Left renal pelvis (tissue), 4 donors: Measurements from ENCODE around the gene RAB27A. TPM values are rescaled to one million over a fixed set of nuclear protein-coding genes. Genes with fewer than 3 reads are reported as not detected.
"Not testable (repeated sequence)": the region's sequence is repeated elsewhere in the genome, so short reads cannot be mapped to it uniquely, and the experiment has no call there.

Experiments used
- DNase-seq, 4 donors: peaks; one replicate each; pipeline ENCODE4 v3.0.0-alpha.2; 2013; ENCODE audit warnings: low read depth in 4 of 4, low spot score in 3 of 4
- polyA plus RNA-seq, 4 donors: library from polyadenylated mRNA; unstranded; fragments of 120-200 nt; gene quantifications; one replicate each; pipeline ENCODE4 v1.2.1, GENCODE V29; 2013; ENCODE audit not compliant: insufficient read length in 4 of 4

Gene RAB27A
- polyA plus RNA-seq, 4 donors: 16.7 to 20.7 (median 19.1) TPM

DNA sequence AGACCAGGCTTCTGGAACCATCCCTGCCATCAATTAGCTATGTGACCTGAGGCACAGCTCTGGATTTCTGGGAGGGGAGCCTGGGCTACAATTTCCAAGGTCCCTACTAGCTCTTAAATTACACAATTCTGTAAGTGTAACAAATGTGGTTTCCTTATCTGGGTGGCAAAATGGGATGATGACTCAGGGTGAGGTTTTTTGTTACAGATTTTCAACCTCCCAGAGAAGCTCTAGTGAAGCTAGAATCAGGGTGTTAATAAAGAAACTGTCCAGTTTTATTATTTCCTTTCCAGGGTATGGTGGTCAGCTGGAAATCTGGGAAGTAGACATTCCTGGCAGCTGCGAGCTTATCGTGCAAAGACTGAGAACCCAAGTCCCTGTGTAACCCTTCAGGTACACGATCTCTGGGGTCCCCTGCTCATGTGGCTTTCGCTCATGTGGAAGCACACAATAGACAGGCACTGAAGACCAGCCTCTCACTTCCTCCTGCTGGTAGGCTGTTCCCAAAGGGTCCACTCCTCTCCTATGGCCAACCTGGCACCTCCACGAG, 7.3 kb downstream of the RAB27A start:
- no peak for DNase-seq

DNA sequence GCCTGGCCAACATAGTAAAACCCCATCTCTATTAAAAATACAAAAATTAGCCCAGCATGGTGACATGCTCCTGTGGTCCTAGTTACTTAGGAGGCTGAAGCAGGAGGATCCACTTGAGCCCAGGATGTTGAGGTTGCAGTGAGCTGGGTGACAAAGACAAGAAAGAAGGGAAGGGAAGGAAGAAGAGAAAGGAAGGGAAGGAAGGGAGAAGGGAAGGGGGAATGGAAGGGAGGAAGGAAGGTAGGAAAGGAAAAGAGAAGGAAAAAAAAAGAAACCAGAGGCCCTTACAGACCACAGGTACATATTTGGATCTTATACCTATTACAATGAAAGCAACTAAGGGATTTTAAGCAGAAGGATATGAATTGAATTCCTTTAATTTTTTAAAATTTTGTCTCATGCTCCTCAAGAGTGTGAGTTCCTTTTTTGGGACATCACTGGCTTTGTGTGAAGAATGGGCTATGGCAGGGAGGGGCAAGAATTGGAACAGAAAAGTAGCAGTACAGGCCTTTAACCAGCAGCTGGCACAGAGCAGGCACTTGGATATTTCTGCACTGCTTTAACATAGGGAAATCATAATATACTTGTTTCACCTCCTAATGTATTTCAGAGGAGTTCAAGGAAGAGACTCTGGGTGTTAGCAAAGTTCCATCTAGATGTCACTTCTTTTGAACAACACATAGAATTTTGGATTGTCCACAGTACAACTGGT, 7.9 kb downstream of the RAB27A start:
- DNase-seq: no peak

DNA sequence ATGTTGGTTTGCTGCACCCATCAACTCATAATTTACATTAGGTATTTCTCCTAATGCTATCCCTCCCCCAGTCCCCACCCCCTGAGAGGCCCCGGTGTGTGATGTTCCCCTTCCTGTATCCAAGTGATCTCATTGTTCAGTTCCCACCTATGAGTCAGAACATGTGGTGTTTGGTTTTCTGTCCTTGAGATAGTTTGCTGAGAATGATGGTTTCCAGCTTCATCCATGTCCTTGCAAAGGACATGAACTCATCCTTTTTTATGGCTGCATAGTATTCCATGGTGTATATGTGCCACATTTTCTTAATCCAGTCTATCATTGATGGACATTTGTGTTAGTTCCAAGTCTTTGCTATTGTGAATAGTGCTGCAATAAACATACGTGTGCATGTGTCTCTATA, 9.0 kb downstream of the RAB27A start:
- not testable (repeated sequence) for DNase-seq

DNA sequence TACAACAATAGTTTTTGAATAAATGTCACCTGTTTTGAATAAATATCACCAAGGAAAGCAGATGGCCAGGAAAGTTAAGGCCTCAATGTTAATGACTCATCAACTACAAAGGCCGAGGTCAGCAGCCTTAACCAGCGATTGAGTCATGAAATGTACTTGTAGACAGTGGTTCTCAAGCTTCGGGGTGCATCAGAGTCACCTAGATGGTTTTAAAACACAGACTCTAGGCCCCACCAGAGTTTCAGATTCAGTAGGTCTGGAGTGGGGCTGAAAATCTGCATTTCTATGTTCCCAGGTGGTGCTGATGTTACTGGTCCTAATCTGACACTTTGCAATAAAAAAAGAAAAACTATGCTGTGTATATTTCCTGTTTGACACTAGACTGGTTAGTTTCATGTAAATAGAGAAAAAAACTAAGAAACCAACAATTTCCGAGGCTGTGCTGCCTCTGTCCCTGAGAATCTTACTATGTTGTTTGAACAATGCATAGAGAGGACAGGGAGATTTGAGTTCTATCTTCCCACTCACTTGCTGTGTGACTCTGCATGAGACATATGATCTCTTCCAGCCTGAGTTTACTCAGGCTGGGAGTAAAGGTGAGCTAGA, 9.8 kb downstream of the RAB27A start:
- DNase-seq: no peak

DNA sequence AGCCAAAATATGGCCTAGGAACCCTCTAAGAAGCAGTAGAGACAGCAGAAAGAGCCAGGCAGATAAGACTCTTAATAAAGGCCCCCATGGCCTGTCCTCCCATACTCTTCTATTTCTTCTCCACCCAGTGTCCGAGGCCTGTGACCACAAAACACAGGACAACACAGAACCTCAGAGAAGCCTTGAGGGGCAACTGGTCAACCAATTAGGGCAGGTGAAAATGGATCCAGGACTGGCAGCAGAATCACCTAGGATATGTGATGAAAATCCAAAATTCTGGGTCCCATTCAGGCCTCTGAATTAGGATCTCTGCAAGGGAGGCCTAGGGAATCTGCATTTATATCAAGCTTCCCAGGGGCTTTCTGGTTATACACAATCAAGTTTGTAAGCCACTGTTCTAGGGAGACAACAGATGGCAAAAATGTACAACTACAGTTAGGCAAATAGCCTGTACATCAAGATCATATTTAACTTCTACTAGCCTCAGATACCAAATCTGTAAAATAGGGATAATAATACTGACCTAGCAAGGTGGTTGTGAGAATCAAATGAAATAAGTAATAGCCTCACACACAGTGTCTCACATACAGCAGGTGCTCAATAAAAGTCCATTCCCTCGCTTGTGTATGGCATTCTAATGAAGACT, 10.4 kb downstream of the RAB27A start:
- DNase-seq: no peak

DNA sequence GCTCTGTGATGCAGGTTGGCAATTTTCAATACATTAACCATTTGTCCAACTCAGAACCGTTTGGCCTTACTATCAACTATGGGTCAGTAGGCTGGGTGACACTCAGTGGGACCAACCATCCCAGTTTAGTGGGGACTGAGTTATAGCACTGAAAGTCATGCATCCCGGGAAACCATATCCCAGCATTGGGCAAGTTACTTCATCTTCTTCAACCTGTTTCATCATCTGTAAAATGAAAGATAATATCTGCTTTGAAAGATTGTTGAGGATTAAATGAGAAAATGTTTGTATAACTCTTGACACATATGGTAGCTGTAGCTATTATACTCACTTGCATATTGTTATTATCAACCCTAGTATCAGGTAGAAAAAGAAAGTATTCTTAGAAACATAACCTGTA, 11.9 kb downstream of the RAB27A start:
- no peak for DNase-seq

DNA sequence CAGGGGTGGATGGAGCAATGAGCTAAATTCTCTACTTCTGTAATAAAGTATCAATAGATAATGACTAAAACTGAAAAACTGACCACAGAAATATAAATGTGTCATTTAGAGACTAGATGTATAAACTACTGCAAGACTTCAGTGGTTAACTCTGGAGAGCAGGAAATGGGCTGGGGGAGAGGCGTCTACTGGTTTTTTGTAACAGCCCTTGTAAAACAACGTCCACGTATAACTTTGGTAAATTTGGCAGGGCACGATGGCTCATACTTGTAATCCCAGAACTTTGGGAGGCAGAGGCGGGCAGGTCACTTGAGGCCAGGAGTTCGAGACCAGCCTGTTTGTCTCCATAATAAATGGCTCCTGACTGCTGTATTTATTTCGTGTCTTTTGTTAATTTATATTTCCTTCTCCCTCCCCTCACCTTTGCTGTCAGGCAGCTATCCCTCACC, 12.5 kb downstream of the RAB27A start:
- no peak for DNase-seq

DNA sequence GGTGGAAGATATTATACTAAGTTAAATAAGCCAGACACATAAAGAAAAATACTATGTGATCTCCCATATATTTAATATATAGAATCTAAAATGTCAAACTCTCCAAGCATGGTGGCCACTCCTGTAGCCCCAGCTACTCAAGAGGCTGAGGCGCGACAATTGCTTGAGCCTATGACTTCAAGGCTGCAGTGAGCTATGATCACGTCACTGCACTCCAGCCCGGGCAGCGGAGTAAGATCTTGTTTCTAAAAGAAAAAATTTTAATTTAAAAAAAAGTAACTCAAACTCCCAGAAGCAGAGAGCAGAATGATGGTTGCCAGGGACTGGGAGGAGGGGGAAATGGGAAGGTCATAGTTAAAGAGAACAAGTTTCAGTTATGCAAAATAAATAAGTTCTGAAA, 13.3 kb downstream of the RAB27A start:
- no peak for DNase-seq

DNA sequence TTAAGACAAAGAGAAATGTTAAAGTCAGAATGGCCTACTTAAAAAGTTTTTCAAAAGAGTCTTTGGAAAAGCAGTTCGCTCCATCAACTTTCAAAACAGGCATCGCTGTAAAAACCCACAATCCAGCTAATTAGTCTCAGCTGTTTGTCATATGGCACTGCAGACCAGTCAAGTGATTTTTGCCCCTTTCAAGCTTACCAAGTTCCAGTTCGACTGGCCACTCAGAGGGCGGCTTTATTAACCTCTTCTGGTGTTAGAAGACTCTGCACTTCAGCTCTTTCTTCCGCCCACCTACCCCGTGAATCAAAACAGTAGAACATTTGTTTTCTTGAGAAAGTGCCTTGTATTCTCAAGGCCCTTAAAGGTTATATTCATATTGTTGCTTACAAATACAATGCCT, 19.3 kb downstream of the RAB27A start:
- no peak for DNase-seq

DNA sequence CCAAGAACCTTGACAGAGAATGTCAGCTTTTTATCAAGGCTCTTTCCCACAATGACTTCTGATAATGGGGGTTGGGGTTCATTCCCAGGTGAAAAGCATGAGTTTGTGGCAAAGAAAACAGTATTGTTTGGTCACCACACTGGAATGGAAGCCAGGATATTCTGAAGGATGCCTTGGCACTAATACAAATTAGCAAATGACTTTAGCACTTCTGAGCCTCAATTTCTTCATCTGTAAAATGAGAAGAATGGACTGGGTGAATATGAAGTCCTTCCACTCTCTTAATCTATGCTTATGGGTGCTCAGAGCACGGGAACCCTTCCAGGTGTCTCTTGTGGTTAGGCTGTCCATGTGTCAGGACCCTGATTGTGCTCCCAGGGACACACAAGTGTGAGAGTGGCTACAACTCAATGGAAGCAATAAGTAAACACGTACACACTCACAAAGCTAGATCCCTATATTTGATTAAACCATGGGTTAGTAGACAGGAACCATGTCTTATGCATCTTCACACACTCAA, 21.4 kb downstream of the RAB27A start:
- DNase-seq: no peak

DNA sequence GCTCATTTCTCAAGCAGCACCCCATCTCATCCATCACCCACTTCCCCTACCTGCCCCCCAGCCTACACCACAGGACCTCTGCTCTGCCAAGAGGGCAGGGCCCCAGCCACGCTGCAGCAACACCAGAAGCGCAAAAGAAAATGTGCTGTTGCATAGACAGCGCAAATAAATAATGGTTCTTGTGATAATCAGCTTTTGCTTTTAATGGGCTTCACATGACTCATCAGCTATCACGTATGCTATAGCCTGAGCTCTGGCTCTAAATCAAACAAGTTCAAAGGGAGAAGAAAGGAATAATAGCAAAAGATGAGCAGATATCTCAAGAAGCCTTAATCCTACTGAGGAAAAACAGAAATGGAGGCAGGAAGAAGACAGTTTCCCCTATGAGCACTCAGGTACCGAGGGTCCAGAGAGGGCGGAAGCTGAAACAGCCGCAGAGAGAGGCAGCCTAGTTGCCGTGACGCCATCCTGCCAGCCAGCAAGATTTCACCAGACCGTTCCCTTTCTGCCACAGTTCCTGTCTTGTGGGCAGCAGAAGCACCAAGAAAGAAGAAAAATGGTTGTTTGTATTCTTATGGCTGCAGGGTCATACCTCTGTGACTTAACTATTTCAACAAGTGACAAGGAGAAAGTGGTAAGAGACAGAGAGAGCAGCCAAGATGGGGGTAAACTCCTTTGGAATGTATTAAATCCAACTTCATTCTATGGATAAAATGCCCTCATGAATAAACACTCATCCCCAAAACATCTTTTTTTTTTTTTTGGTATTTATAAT, 22.0 kb downstream of the RAB27A start:
- no peak for DNase-seq

DNA sequence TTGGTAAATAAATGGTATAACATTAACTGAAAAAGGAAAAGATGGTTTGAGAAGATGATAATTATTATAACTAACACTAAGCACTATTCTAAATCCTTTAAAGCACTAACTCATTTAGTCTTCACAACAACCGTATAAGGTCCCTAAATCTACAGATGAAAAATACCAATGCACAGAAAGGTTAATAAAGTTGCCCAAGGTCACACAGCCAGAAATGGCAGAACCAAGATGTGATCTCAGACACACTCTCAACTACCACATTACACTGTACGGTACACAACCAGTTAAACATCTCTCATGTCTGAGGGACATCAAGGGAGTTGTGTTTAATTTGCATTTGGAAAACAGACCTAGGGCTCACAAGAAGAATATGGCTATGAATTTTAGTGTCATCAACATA, 23.1 kb downstream of the RAB27A start:
- DNase-seq: no peak

DNA sequence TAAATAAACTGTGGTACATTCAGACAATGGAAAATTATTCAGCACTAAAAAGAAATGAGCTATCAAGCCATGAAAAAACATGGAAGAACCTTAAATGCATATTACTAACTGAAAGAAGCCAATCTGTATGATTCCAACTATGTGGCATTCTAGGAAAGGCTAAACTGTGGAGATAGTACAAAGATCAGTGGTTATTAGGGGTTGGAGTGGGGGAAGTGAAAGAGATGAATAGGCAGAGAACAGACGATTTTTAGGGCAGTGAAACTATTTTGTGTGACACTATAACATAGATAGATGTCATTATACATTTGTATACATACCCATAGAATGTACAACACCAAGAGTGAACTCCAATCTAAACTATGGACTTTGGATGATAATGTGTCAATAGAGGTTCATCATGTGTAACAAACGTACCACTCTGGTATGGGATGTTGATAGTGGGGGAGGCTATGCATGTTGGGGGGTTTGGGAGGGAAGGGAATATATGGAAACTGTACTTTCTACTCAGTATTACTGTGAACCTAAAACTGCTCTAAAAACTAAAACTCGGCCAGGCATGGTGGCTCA, 29.0 kb downstream of the RAB27A start:
- no peak for DNase-seq

DNA sequence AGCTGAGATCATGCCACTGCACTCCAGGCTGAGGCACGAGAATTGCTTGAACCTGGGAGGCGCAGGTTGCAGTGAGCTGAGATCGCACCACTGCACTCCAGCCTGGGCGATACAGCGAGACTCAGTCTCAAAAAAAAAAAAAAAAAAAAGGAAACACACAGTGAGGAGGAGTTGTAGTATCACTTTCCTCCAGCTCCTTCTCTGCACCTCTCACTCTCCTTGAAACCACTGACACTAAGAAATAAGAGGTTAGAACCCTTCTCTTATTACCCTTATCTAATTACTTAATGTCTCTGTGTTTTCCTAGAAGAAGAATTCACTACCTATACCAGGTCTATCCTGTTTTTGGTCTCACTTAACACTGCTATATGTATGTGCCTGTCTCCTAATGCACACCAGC, 31.7 kb downstream of the RAB27A start:
- no peak for DNase-seq

DNA sequence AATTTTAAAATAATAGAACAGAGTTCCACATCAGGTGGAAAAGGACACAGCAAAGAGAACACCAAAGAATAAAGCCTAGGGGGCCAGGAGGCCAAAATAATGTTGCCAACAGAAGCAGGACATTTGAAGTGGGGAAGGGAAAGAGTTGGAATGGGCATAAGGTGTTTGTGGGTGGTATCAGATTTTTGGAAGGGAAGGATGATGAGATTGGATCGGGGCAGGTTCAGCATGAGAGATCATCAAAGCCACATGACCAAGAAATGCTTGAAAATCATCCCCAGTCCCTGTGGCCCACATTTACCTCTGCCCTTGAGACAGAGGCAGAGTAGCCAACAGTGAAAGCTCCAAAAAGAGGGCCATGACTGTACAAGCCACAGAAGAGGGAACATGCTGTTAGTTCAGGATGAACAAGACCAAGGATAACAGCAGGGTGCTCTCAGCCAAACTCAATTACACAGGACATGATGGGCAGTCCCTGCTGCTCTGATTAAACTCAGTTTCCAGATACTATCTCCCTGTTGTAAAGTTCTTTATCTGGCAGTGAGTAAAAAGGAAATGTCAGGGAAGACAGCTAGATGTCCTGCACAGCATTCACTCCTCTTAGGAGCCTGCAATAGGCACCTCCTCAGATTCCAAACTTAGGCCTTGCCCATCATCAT, 32.5 kb downstream of the RAB27A start:
- no peak for DNase-seq

DNA sequence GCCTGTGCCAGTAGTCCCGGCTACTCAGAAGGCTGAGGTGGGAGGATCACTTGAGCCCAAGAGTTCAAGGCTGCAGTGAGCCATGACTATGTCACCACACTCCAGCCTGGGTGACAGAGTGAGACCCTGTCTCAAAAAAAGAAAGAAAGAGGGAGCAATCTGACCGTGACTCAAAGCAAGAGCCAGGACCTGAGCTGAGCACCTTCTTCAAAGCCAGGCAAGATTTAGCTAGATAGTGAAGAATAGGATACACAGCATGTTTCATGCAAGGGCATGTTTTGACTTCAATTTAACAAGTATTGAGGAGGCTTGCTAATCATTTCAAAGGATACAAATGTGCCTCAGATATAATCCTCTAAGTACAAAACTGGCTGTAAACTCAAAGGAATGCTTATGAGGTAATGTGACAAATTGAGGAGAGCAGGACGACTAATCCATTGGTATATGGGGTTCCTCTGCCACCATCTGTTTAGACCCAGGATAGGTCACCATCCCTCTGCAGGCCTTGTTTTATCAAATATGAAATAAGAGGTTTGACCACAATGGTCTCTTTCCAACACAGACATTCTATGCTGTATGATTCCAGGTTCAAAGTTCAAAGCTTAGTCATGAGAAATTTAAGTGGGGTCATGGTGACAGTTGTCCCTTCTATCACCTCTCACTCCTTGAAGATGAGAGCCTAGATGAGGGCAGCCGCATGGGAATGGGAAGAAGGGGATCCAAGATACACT, 33.2 kb downstream of the RAB27A start:
- DNase-seq: no peak

DNA sequence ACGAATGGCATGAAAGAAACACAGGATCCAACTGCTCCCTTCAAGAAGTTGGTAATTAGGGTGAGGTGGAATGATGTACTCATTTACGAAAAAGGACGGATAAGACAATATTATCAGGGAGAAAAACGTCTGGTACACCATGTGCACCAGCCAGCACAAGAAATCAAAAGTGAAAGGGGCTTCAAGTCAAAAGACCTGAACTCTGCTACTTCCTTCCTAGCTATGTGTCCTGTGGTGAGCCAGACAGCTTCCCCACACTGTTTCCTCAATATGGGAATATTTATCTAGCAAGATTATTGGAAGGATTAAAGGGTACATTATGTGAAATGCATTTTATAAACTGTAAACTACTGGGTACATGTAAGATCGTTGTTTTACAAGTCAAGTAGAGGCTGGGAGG, 33.9 kb downstream of the RAB27A start:
- no peak for DNase-seq

DNA sequence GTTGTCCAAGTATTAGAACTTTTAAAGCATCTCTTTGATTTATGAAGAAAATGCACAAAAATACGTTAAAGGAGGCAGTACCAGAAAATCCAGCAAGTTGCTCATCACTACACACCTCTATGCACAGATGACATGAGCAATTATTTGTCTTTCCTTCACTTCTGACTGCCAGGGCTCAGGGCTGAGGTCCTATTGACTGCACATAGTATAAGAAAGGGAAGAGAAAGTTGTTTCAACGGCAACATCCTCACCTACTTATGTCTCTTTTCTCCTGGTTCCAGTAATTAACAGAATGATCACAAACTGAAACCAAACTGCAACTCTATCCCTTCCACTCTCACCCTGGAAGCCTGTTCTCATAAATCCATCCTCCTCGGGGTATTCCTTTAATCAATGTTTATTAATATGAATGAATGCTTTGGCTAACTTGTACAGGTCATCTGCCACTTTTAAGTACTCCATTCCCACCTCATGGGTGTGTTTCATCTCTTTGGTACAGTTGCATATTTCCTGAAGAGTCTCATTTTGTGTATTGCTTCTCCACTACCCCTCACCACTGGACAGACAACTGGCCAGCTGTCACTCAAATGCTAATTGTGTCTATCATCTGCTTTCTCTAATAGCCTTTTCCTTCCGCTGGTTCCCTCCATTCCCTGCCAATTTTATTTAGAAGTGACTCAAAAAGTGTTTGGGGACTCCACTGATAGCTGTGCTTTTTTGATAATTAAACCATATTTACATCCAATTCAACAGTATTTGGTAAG, 34.5 kb downstream of the RAB27A start:
- DNase-seq: no peak

DNA sequence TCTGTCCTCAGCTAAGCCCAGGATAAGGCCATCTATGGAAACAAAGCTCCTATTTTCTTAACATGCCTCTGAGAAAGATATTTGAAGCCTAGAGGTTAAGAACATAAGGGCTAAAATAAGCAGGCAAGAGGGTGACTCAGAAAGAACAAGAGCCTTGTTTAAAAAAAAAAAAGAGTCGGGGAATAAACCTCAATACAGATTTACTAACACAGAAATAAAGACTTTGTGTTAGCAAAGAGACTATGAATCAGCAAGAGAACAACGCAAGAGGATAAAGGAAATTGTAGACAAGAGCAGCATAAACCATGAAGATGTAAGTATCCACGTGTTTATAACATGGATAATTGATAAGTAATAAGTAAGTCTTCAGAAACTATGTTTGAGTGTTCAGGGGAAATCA, 36.0 kb downstream of the RAB27A start:
- no peak for DNase-seq
